Adipose tissue (tissue), 3 donors: Measurements from ENCODE around the gene CPNE8. TPM values are rescaled to one million over a fixed set of nuclear protein-coding genes. Genes with fewer than 3 reads are reported as not detected.
"Not testable (repeated sequence)": the region's sequence is repeated elsewhere in the genome, so short reads cannot be mapped to it uniquely, and the experiment has no call there.

Source experiments
- H3K27ac ChIP-seq: one replicate; pipeline ENCODE4 v1.5.1; 2013; ENCODE audit warnings: low read depth, low read length
- WGBS, 3 donors: extraction: QIAGEN DNeasy Blood & Tissue Kit; methylation state at CpG; one replicate each; pipeline ENCODE4 v1.1.7; 2013; 5-methylcytosine and 5-hydroxymethylcytosine counted together
- polyA plus RNA-seq, 3 donors: library from polyadenylated mRNA; stranded (reverse); fragments of 200-250 nt; gene quantifications; one replicate each; pipeline ENCODE4 v1.2.3, GENCODE V29; 2013
- donor health status: healthy with polysubstance abuse.
- donor health status: Bipolar disorder and iron deficiency.
- donor health status: healthy.

Gene CPNE8
- polyA plus RNA-seq, 3 donors, result 1.3 to 8.5 (median 7.5) TPM

DNA sequence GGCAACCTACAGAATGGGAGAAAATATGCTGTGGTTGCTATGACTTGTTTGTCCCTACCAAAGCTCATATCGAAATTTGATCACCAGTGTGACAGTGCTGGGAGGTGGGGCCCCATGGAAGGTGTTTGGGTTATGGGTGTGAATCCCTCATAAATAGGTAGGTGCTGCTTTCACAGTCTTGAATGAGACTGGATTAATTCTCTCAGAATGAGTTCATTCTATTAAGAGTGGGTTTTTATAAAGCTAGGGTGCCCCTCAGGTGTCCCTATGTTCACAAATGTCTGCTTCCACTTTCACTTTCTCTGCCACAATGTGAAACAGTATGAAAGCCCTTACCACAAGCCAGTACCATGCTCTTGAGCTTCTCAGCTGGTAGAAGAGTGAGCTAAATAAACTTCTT, 133.5 kb downstream of the CPNE8 start:
- no peak overlapping the region for H3K27ac ChIP-seq
- WGBS, 3 donors, result 59 to 70% (median 69%) methylated on average over 1 of the region's 1 CpG

DNA sequence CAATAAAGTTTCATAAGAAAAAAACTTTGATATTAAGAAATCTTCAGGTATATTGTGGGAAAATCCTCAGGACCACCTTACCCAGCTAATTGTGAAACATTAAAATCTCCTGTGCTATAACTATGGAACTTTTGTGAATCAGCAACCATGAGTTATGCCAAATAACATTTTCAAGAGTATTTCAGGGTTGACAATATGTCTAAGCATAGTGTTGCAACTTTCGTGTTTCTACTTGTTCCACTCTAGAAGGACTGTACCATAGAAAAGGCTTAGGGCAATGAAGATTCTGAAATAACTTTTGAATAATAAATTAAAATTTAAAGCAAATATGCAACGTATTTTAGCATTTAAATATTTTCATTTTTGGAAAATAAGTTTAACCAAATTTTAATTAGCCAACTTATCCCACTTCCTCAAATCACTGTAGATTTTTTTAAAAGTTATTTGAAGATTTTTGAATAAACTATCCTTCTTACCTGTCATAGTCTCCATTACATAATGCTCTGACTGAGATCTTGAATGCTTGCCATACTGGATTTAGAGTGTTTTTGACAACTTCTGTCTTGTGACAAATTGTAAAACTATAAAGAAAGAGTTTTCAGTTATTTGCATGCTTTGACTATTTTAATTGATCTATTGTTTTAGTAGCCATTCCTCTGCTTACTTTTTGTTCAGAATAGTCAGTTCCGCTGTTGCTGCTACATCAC, 143.6 kb downstream of the CPNE8 start:
- no peak overlapping the region for H3K27ac ChIP-seq
- 73 to 92% (median 88%) methylated on average over 3 of the region's 3 CpGs for WGBS, 3 donors

DNA sequence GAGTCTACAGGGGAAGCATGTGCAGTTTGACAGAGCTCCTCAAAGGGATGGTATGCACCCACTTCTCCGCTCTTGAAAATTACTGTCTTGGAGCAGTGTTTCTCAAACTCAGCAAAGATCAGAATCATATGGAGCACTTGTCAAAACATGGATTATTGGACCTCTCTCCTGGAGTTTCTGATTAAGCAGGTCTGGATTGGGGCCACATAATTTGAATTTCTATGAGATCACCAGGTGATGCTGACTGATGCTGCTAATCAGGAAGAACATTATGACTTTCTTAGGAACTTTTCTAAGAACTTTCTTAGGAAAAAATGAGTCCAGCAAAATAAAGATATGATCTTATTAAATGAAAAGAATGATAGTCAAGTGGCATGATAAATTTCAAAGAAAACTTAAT, 144.3 kb downstream of the CPNE8 start:
- no peak overlapping the region for H3K27ac ChIP-seq
- 94 to 100% (median 100%) methylated on average over 1 of the region's 1 CpG for WGBS, 3 donors

DNA sequence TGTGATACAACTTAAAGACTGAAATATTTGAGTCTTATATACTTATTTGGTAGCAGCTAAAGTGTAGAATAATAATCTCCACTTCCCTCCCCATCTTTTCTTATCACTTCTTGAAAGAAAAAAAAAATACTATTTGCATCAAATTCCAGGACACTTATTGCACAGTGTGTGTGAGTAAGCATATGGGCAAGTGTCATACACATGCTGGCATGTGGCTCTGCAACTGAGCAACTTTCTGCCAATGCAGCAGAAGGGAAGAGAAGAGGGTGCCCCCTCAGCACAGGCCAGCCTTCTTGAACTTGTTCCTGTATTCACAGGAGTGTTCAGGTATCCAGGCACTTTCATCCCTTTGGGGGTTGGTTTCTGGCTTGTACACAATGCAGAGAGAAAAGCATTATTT, 145.8 kb downstream of the CPNE8 start:
- no peak overlapping the region for H3K27ac ChIP-seq

DNA sequence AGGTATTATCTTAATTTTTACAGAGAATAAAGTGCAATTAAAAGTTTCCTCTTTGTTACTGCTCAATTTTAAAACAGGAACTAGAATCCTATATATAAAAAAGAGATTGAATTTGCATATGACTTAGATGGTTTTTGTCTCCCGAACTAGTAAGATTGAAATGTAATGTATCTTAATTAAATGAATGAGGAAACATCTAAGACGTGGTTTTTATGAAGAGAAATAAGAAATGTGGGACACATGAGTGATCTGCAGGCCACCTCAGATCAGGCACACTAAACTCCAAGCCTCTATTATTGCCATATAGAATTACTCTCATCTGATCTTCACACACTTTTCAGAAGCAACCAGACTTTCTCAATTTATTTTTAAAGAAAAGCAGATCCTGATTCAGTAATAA, 158.6 kb downstream of the CPNE8 start:
- WGBS, 3 donors, result 70 to 77% (median 74%) methylated on average over 2 of the region's 2 CpGs
- H3K27ac ChIP-seq, result no peak overlapping the region

DNA sequence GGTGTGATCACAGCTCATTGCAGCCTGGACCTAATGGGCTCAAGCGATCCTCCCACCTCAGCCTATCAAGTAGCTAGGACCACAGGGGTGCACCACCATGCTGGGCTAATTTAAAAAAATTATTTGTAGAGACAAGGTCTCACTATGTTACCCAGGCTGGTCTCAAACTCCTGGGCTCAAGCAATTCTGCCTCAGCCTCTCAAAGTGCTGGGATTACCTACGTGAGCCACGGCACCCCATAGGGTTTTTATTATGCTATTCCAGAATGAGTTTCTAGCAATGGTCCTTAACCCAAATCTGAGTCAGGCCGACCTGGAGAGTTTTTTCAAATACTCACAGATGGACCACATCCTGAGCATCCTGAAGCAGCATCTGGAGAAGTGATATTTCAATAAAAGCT, 159.8 kb downstream of the CPNE8 start:
- 57 to 86% (median 84%) methylated on average over 4 of the region's 4 CpGs for WGBS, 3 donors
- H3K27ac ChIP-seq, result no peak overlapping the region

DNA sequence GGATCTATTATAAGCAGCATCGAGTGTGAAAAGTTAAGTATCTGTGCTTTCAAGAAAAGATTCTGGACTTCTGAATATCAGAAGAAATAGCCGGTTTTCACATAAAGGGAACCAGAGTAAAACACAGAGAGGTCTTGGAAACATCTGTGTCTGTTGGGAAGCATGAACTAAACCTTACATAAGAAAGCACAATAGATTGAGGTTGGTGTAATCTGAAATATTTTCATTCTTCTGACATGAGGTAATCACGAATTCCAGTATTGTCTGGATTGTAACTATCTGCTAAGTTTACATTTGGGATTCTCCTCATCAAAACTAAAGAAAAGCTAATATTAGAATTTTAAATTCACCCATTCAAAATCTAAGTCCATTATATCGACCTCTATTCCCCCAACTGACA, 161.3 kb downstream of the CPNE8 start:
- H3K27ac ChIP-seq, result no peak overlapping the region
- 59 to 60% (median 59%) methylated on average over 4 of the region's 4 CpGs for WGBS, 3 donors

- 78 to 100% (median 96%) methylated on average over 1 of the region's 1 CpG for WGBS, 3 donors
- H3K27ac ChIP-seq, result not testable (repeated sequence)
Measured at GRCh38 chr12:38742496-38742895, 162.9 kb downstream of the CPNE8 start.

DNA sequence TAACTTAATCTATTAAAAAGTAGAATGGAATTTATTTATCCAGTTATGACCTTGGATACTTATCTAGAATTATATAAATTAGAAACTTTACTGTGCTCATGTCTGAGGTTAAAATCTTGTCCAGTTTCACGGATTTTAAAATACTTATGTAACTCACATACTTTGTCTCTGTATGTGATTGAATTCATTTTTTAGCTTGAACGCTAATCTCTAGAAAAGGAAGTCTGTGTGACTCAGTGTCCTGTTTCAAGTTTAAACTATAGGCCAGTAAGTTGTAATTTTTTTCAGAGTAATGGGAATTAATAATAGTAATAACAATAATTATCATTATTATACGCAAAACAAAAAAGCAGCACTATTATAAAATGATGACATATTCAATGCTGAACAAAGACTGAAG, 168.6 kb downstream of the CPNE8 start:
- WGBS, 3 donors, result 69 to 80% (median 79%) methylated on average over 3 of the region's 3 CpGs

DNA sequence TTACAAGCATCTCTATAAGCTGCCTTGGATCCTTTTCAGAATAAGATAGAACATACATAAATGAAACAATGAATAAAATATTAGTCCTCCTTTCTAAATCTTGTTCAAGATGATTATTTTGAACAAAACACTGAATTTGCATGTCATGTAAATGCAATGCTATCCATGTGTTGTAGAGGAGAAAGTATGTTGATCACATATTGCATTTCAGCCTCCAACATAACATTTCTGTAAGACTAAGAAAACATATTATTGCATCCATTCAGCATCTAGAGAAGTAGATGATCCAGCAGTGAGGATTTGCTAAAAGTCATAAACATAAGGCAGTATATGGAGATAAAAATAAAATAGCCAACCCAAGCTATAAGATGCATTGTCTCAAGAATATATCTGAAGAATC, 172.6 kb downstream of the CPNE8 start:
- H3K27ac ChIP-seq, result no peak overlapping the region

More for the DNA sequence above, 168.6 kb downstream of the CPNE8 start:
- H3K27ac ChIP-seq, result no peak overlapping the region

DNA sequence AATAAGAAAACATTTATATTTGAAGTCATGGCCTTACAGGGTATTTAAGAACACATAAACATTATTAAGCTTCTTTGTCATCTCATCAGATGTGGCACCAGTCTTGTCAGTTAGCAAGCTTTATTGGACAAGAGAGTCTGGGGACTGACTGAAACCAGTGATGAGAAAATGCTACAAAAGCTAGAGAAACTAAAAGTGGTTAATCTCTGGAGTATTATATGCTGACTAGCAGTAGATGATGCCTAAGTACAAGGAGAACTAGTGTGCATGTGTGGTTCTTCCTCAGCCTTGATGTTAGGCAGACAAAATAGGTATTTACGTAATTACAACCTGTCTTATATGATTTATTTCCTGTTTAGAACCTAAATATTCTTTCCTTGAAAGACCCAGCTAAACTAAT, 176.5 kb downstream of the CPNE8 start:
- 61 to 97% (median 89%) methylated on average over 1 of the region's 1 CpG for WGBS, 3 donors
- H3K27ac ChIP-seq, result no peak overlapping the region

DNA sequence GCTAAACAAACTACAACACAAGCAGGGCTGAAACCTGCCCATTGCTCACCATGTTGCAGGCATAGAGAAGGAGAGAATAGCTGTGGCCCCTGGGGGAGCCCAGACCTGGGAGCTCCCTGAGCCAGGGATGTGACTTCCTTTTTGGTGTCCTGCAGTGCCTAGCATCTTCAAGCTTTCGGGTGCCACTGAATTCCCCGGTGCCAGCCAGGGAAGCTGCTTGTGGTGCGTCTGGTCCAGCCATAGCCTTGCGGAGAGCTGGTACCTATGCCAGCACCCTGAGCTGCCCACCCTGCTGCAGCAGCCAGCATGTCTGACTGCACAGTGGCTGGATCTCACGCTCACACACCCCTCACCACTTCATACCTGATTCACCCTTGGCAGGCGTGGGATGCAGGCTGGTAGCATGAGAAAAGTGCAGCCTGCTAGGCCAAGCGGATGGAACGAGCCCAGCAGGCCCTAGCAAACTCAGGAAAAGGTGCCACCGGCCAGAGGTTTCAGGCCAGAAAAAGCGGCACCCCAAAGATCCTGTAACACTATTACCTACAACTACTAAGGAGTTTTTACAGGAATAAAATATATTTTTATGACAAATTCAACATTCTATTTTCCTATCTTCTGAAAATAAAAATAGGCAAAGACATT, 183.7 kb downstream of the CPNE8 start:
- 80 to 96% (median 93%) methylated on average over 10 of the region's 10 CpGs for whole genome bisulfite sequencing, 3 donors
- H3K27ac ChIP-seq, result no peak overlapping the region

- no peak overlapping the region for H3K27ac ChIP-seq
- WGBS, 3 donors, result 87 to 93% (median 90%) methylated on average over 9 of the region's 9 CpGs
Measured at GRCh38 chr12:38720661-38721060, 184.7 kb downstream of the CPNE8 start.

- 59 to 88% (median 80%) methylated on average over 6 of the region's 6 CpGs for WGBS, 3 donors
- no peak overlapping the region for H3K27ac ChIP-seq
Measured at GRCh38 chr12:38713294-38713693, 192.1 kb downstream of the CPNE8 start.

GRCh38 chr12:38711054-38711453, 194.3 kb downstream of the CPNE8 start:
- no peak overlapping the region for H3K27ac ChIP-seq
- WGBS, 3 donors, result 51 to 88% (median 78%) methylated on average over 2 of the region's 2 CpGs

DNA sequence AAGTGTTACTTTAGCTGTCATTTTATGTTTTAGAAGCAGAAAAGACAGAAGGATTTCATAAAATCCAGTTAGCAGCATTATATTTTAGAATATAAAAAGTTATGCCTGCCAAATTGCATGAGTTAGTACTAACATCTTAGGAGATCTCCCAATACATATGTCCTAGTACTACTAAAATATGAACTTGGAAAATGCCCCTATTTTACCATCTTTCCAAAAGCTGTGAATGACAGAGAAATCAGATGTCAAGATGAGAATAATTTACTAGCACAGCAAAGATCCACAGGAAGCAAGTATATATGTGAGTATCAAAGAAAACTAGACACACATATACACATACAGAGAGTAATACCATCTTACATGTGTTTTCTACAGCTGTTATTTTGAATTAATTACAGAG, 196.9 kb downstream of the CPNE8 start:
- no peak overlapping the region for H3K27ac ChIP-seq

- 62 to 88% (median 79%) methylated on average over 1 of the region's 1 CpG for WGBS, 3 donors
Measured at GRCh38 chr12:38707648-38708047, 197.7 kb downstream of the CPNE8 start.

DNA sequence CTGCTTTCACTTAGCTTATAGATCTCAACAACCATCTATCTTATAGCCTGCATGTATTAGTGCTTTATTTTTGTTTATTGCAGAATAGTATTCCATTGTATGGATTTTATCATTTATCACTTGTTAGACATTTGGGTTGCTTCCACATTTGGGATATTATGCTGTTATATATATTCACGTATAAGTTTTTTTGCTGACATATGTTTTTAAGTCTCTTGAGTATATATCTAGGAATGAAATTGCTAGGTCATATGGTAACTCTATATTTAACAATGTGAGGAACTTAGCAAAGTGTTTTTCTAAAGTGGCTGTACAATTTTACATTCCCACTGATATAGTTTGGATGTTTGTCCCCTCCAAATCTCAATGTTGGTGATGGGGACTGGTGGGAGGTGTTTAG, 208.1 kb downstream of the CPNE8 start:
- H3K27ac ChIP-seq, result no peak overlapping the region
- 86 to 91% (median 89%) methylated on average over 1 of the region's 1 CpG for WGBS, 3 donors

More at GRCh38 chr12:38707648-38708047, 197.7 kb downstream of the CPNE8 start:
- no peak overlapping the region for H3K27ac ChIP-seq

DNA sequence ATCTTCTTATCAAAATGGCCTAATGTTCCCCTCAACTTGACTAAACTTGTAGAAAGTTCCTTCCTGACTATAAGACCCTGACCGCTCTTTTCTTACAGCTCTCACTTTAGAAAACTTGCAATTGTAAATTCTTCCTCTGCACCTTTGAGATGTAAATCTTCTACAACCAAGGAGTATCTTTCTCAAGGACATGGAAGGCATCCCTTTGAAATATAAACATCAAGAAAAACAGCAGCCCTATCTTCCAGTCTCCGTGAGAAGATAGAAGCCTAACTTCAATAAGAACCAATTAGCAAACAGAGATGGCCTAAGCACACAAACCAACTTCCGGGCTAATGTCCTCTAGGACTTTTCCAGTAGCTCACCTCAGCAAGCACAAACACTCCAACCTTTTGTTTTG, 210.3 kb downstream of the CPNE8 start:
- 48 to 90% (median 85%) methylated on average over 3 of the region's 3 CpGs for WGBS, 3 donors
- no peak overlapping the region for H3K27ac ChIP-seq

DNA sequence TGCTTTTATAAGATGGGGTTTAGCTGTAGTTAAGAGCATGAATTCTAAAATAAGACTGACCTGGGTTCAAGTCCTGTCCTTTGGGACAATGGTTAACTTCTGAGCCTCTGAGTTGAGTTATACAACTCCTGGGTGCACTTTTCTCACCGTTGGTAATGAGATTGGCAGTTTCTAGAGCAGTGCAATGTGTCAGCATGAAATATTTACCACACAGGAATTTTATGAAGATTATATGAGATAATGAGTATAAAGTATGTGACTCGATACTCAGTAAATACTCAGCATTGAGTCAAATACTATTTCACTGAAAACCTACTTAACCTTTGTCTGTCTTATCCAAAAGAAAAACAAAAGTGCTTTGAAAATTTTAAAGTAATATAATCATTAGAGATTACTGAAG, 214.2 kb downstream of the CPNE8 start:
- WGBS, 3 donors, result 44 to 68% (median 60%) methylated on average over 2 of the region's 2 CpGs
- H3K27ac ChIP-seq, result no peak overlapping the region
